Osteocyte (in vitro differentiated cells): Measurements from ENCODE around the gene BRICD5. TPM values are rescaled to one million over a fixed set of nuclear protein-coding genes. Genes with fewer than 3 reads are reported as not detected.
"Not testable (repeated sequence)": the region's sequence is repeated elsewhere in the genome, so short reads cannot be mapped to it uniquely, and the experiment has no call there.

ENCODE experiments used
- DNase-seq: peaks from one replicate; pipeline ENCODE4 v3.0.0; 2021; ENCODE audit warnings: mixed read lengths; ENCODE audit not compliant: unreplicated experiment; ENCODE audit errors: extremely low spot score
- H3K27ac Mint-ChIP-seq: one replicate; pipeline ENCODE4 v1.8.0; 2021; ENCODE audit warnings: mild to moderate bottlenecking, mixed read lengths; ENCODE audit not compliant: unreplicated experiment
- H3K27me3 Mint-ChIP-seq: one replicate; pipeline ENCODE4 v1.8.0; 2021; ENCODE audit warnings: mixed read lengths; ENCODE audit not compliant: unreplicated experiment
- H3K36me3 Mint-ChIP-seq: one replicate; pipeline ENCODE4 v1.8.0; 2021; ENCODE audit warnings: mixed read lengths; ENCODE audit not compliant: unreplicated experiment
- H3K4me1 Mint-ChIP-seq: one replicate; pipeline ENCODE4 v1.8.0; 2021; ENCODE audit warnings: mixed read lengths; ENCODE audit not compliant: unreplicated experiment
- H3K4me3 Mint-ChIP-seq: one replicate; pipeline ENCODE4 v1.8.0; 2021; ENCODE audit warnings: mild to moderate bottlenecking, moderate library complexity, mixed read lengths; ENCODE audit not compliant: unreplicated experiment
- H3K9me3 Mint-ChIP-seq: one replicate; pipeline ENCODE4 v1.8.0; 2021; ENCODE audit warnings: mixed read lengths; ENCODE audit not compliant: unreplicated experiment
- total RNA-seq: library from RNA; stranded (reverse); gene quantifications from 2 replicates; pipeline ENCODE4 v1.2.1, GENCODE V29; 2021
- TF ChIP-seq, protein P1 (sequence below): fragments of 200-600 bp; sonication (generic); IDR thresholded peaks from 2 replicates; pipeline ENCODE4 v1.5.0; 2021; ENCODE audit warnings: antibody characterized with exemption, mild to moderate bottlenecking, moderate library complexity

The BRICD5 gene
- total RNA-seq, 1 donor from 2014 or later, result 6.6 TPM

- Mint-ChIP-seq H3K36me3 (peaks cover 14% of the 10 kb centered on the region), H3K27me3 (no peaks in the 10 kb centered on the region), H3K4me1 (peaks cover 3% of the 10 kb centered on the region), H3K9me3 (no peaks in the 10 kb centered on the region), H3K27ac (no peak overlapping the region), H3K4me3 (no peak overlapping the region)
- TF ChIP-seq, protein P1, sequence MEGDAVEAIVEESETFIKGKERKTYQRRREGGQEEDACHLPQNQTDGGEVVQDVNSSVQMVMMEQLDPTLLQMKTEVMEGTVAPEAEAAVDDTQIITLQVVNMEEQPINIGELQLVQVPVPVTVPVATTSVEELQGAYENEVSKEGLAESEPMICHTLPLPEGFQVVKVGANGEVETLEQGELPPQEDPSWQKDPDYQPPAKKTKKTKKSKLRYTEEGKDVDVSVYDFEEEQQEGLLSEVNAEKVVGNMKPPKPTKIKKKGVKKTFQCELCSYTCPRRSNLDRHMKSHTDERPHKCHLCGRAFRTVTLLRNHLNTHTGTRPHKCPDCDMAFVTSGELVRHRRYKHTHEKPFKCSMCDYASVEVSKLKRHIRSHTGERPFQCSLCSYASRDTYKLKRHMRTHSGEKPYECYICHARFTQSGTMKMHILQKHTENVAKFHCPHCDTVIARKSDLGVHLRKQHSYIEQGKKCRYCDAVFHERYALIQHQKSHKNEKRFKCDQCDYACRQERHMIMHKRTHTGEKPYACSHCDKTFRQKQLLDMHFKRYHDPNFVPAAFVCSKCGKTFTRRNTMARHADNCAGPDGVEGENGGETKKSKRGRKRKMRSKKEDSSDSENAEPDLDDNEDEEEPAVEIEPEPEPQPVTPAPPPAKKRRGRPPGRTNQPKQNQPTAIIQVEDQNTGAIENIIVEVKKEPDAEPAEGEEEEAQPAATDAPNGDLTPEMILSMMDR, result no peak
- DNase-seq, result no peak
These were observed 34.5 kb upstream of the BRICD5 start for GRCh38 chr16:2244926-2245795.

- Mint-ChIP-seq H3K9me3 (no peaks in the 10 kb centered on the region), H3K27me3 (no peaks in the 10 kb centered on the region), H3K4me3 (no peak overlapping the region), H3K4me1 (no peaks in the 10 kb centered on the region), H3K36me3 (peaks cover 14% of the 10 kb centered on the region), H3K27ac (no peak overlapping the region)
- no peak for DNase-seq
- TF ChIP-seq, protein P1, result no peak
These were observed 33.6 kb upstream of the BRICD5 start for GRCh38 chr16:2244301-2244700.

DNA sequence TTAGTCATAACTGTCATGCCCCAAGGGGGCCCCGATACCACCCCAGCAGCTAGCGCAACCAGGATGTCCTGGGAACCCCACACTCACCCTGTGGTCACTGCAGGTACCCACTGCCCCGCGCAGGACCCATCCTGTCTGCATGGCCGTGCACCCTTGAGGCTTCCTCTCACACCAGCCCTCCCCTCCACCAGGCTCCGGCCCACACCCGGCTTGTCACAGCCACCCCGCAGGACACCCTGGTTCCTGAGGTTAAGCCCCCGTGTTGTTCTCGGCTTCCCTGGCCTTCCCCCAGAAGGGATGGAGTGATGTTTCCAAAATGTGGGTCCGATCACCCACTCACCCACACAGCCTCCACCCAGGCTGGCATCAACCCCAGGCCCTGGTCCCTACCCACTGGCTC lies 33.1 kb upstream of the BRICD5 start:
- Mint-ChIP-seq H3K27me3 (no peaks in the 10 kb centered on the region), H3K4me1 (no peaks in the 10 kb centered on the region), H3K27ac (no peak overlapping the region), H3K36me3 (peaks cover 14% of the 10 kb centered on the region), H3K4me3 (no peak overlapping the region), H3K9me3 (no peaks in the 10 kb centered on the region)
- TF ChIP-seq, protein P1, result no peak
- no peak for DNase-seq

GRCh38 chr16:2243031-2243528 lies 32.4 kb upstream of the BRICD5 start:
- no peak overlapping the region for H3K4me3 Mint-ChIP-seq
- H3K27me3 Mint-ChIP-seq, result no peaks in the 10 kb centered on the region
- H3K36me3 Mint-ChIP-seq, result peaks cover 14% of the 10 kb centered on the region
- DNase-seq, result no peak
- H3K9me3 Mint-ChIP-seq, result no peaks in the 10 kb centered on the region
- H3K4me1 Mint-ChIP-seq, result no peaks in the 10 kb centered on the region
- H3K27ac Mint-ChIP-seq, result no peak overlapping the region
- TF ChIP-seq, protein P1, result no peak

- Mint-ChIP-seq H3K4me1 (no peaks in the 10 kb centered on the region), H3K36me3 (peaks cover 12% of the 10 kb centered on the region), H3K27me3 (no peaks in the 10 kb centered on the region), H3K9me3 (no peaks in the 10 kb centered on the region), H3K4me3 (no peak overlapping the region), H3K27ac (no peak overlapping the region)
- DNase-seq, result no peak
- TF ChIP-seq, protein P1, result no peak
These were observed 31.9 kb upstream of the BRICD5 start for GRCh38 chr16:2242598-2242997.

- H3K4me3 Mint-ChIP-seq, H3K9me3 Mint-ChIP-seq, H3K4me1 Mint-ChIP-seq, H3K27ac Mint-ChIP-seq, DNase-seq, H3K36me3 Mint-ChIP-seq, H3K27me3 Mint-ChIP-seq: not testable (repeated sequence)
These were observed 29.7 kb upstream of the BRICD5 start for GRCh38 chr16:2240331-2240730.
